Measurements from ENCODE around the gene TCL1A.

DNA sequence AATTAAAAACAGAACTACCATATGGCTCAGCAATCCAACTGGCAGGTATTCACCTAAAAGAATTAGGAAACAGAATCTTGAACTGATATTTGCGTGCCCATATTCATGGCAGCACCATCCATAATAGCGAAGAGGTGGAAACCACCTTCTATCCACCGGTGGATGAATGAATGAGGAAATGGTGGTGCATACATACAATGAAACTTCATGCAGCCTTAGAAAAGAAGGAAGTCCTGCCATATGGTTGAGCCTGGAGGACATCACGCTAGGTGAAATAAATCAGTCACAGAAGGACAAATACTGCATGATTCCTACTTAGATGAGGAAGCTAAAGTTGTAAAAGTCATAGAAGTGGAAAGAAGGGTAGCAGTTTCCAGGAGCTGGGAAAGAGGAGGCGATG lies 6.6 kb downstream of the TCL1A start:
- TF ChIP-seq SIN3A (IDR thresholded peaks at IDR 0.05; ENCODE audit: borderline replicate concordance, insufficient read depth, low read length) (no peak), REST (IDR thresholded peaks at IDR 0.05; ENCODE audit: insufficient read depth in 1 of 2, low read depth in 2 of 2, low read length in 2 of 2) (no peak), TAF1 (IDR thresholded peaks at IDR 0.05; ENCODE audit: borderline replicate concordance, insufficient read depth, low read length) (no peak)

Data from PFSK-1 (cell line).